Measurements from ENCODE around the gene DSCAML1.

DSCAML1 gene

GRCh38 chr11:117610901-117611300 lies 186.1 kb downstream of the DSCAML1 start:
- no peak for DNase-seq (ENCODE audit: low read depth in 2 of 2)

DNA sequence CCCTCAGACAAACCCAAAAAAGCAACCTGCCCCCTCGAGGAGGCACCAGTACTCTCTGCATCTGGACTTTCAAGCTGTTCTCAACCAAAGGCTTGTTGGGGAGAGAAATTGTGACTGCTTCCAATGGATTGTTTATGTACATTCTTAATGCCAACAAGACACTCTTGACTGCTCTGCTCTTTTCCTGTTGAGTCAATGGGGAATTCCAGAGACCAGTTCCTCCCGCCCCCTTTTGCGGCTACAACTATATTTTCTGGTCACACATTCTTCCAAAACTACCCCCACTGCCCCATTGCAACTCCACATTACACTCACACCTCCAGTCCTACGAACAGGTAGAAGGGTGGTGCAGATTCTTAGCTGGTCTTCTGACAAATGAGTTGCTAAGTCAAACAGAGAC lies 187.0 kb downstream of the DSCAML1 start:
- DNase-seq (ENCODE audit: low read depth in 2 of 2), result no peak

- DNase-seq (ENCODE audit: low read depth in 2 of 2), result no peak
Measured at GRCh38 chr11:117607449-117607848, 189.6 kb downstream of the DSCAML1 start.

DNA sequence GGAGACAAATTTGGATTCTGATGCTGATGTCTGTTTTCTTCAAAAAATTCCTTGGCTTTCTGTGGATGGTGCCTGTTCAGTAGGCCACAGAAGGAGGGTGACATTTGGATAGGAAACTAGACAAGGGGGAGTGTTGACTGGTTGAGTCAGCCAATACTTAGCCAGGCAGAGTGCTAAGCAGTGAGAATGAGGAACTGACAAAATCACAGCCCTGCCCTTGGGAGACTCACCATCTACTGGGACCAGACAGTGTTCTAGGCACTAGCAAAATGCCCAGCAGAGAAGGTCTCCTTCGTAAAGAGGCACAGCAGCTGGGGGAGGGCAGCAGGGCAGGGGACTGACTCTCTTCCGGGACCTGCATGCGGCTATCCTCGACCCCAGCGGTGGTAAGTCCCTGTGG lies 190.2 kb downstream of the DSCAML1 start:
- DNase-seq (ENCODE audit: low read depth in 2 of 2), result no peak

DNA sequence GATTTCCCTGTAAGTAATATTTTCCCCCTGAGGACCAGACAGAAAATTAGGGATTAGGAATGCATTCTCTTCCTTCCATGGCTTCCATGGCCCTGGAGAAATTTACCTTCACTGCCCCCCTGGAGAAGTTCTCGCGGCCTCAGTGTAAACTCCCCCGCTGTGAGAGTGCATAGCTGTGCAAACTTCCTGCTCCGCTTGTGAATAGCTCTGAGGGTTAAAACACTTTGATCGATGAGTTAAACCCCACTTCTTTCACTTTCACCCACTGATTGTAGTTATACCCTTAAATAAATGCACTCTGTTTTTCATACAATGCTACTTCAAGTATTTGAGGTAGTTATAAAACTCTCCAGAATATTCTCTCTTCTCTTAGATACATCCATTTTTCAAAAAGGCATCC lies 190.8 kb downstream of the DSCAML1 start:
- DNase-seq (ENCODE audit: low read depth in 2 of 2), result no peak

DNA sequence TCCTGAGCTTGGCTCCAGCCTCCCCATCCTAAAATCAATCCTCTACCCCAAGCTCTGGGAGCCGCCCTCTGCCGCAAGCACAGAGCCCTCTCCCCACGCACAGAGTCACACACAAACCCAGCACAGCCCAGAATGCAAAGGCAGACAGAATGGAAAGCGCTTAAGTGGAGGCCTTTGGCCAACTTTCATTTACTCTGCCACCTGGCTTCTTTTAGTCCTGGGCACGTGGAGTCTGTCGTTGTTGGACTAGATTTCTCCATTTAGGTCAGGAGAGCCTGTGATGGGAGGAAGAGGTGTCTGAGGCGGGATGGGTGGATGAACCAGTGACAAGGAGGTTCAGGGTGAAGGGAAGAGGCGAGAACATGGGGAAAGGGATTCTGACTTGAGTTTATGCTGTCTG lies 191.7 kb downstream of the DSCAML1 start:
- DNase-seq (ENCODE audit: low read depth in 2 of 2), result no peak

DNA sequence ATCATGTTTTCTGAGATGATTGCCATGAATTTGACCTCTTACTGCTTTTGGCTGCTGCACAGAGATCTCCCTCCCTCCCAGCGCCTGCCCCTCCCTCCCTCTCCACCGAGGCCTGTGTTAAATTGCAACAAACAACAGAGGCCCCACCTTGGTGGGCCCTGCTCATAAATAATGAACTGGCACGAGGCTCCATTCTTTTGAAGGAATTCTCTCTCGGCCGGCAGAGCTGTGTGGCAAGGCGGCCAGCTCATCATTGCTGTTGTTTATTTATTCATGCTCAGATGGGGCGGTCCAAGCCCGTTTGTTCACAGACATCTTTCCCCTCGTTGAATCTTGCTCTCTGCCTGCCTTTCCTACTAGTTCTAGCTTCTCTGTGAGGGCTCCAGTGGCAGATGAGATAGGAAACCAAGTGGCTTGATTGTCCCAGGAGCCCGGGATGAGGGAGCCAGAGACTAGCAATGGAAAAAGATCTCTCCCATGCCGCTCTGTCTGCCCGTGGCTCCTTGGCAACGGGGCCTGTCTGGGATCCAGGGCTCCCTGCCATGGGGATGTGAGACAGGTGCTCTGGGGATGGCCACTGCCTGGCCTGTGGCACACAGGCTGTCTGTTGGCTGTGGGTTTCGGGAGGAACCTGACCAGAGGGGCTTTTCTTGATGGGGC lies 192.6 kb downstream of the DSCAML1 start:
- no peak for DNase-seq (ENCODE audit: low read depth in 2 of 2)

- no peak for DNase-seq (ENCODE audit: low read depth in 2 of 2)
Measured at GRCh38 chr11:117603932-117604331, 193.1 kb downstream of the DSCAML1 start.

DNA sequence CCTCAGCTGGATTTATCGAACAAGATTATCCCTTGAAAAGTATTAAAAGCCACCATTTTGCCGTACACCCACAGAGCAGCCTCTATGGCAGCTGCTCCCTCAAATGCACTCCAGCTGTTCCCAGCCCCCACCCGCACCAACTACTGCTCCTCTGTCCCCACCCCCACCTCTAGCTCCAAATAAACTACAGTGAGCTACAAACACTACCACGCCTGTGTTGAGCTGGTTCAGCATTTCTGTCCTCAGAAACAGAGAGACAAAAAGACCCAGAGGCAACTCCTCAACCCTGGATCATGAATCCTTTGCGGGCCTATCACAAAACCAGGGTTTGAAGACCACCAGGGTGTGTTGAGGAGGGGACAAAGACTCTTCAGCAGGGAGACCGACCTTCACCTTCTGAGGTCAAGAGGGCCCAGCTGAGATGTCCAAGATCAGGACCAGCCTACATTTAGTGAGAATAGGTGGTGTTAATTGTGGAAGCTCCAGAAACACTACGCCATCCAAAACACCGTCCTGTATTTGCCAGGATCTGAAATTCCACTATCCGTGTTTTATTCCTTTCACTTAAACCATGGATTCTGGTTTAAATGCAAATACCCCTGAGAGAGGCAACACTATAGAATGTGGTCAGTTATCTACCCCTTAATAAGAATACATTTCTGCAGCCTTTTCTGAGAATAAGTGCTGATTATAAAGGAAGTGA lies 195.9 kb downstream of the DSCAML1 start:
- DNase-seq (ENCODE audit: low read depth in 2 of 2), result no peak

DNA sequence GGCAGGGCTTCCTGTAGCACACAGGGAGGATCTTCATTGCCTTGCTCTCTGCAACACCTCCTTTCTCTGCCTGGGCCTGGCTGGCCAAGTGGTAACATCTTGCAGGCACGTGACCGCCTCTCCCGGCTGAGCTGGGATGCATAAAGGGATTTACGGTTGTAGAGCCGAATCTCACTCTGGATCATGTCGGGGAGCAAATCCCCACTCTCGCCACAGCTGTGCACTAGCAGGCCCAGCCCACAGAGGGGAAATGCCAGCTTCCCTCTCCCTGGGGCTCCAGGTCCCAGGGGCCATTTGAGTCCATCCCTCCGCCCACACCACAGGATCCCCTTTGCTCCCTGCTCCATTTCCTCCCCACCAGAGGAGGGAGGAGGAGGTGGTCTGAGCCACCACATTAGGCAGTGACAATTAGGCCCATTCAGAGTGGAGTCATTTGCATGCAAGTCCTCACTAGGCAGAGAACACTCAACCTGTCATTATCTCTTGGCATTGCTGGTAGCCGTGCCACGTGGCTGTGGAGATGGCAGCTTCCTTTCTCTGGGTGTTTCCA lies 196.7 kb downstream of the DSCAML1 start:
- no peak for DNase-seq (ENCODE audit: low read depth in 2 of 2)

- peak in 1 of 2 experiments; percentile 29 for DNase-seq (ENCODE audit: low read depth in 2 of 2)
Measured at GRCh38 chr11:117597071-117597470, 199.9 kb downstream of the DSCAML1 start.

DNA sequence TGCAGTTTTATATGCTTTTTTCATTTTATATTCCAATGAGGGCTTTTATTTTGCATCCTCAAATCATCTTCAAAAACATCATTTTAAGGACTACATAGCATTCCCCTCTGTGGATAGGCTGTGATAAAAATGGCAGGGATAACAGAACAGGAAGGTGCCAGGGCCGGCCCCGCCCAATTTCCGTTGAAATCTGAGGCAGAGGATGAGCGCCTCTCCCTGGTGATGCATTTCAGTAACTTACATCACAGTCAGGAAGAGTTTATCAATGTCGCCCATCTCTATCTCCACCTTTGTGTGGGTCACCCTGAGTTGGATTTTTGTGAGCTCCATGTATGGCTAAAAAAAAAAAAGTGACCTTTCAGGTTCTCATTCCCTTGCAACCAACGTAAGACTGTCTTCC lies 201.6 kb downstream of the DSCAML1 start:
- DNase-seq (ENCODE audit: low read depth in 2 of 2), result no peak

GRCh38 chr11:117594721-117595120 lies 202.3 kb downstream of the DSCAML1 start:
- DNase-seq (ENCODE audit: low read depth in 2 of 2), result no peak

- no peak for DNase-seq (ENCODE audit: low read depth in 2 of 2)
Measured at GRCh38 chr11:117593065-117593464, 204.0 kb downstream of the DSCAML1 start.

GRCh38 chr11:117591316-117592039 lies 205.5 kb downstream of the DSCAML1 start:
- no peak for DNase-seq (ENCODE audit: low read depth in 2 of 2)

GRCh38 chr11:117589063-117589462 lies 208.0 kb downstream of the DSCAML1 start:
- no peak for DNase-seq (ENCODE audit: low read depth in 2 of 2)

GRCh38 chr11:117588166-117588810 lies 208.7 kb downstream of the DSCAML1 start:
- no peak for DNase-seq (ENCODE audit: low read depth in 2 of 2)

DNA sequence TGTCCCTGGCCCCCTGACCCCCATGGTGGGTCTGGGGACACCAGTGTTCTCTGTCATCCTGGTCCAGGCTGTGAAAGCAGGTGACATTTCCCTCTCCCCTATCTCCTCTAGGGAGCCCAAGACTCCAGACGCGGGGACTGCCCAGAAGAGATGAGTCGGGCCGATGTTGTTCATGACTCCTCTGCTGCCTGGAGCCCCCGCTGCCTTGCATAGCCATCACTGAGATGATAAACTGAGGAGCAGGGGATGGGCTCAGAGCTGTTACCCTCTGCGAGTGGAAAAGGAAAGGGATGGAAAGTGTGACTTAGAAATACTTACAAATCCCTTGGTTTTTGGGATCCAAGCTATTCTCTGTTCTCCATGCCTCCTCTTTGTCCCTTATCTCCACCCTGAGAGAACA lies 209.6 kb downstream of the DSCAML1 start:
- DNase-seq (ENCODE audit: low read depth in 2 of 2), result no peak

GRCh38 chr11:117586392-117586791 lies 210.6 kb downstream of the DSCAML1 start:
- DNase-seq (ENCODE audit: low read depth in 2 of 2), result no peak

GRCh38 chr11:117585631-117586030 lies 211.4 kb downstream of the DSCAML1 start:
- no peak for DNase-seq (ENCODE audit: low read depth in 2 of 2)

- no peak for DNase-seq (ENCODE audit: low read depth in 2 of 2)
Measured at GRCh38 chr11:117584056-117584830, 212.8 kb downstream of the DSCAML1 start.

Data from stimulated activated CD4-positive, alpha-beta T cell treated with anti-CD3 and anti-CD28 coated beads, Interleukin-12 subunit alpha, Interleukin-12 subunit beta, amount 100 ng/mL, for 24 hours (primary cell).